GM12878 (cell line): ENCODE measurements around the gene PRKCQ. TPM values are rescaled to one million over a fixed set of nuclear protein-coding genes. Genes with fewer than 3 reads are reported as not detected.

ENCODE experiments used
- ATAC-seq: fragments of 200-7000 bp; cut with Tn5 transposase; 3 replicates; pipeline ENCODE4 v1.9.1; 2020; ENCODE audit warnings: mild to moderate bottlenecking, moderate library complexity
- BruUV-seq: library from RNA; stranded (reverse); fragments of 400-500 nt; replicated peaks from 2 replicates; lab custom pipeline; 2021; lab: Mats Ljungman, UMichigan
- CTCF ChIA-PET: fragments of 300-600 bp; sonication (Branson Sonifier 250); formaldehyde crosslinking; extraction: SDS; loops from one replicate; lab custom pipeline; 2021; ENCODE audit warnings: inconsistent platforms; lab: Yijun Ruan, JAX
- POLR2A ChIA-PET: fragments of 350-600 bp; formaldehyde crosslinking; extraction: SDS; loops from one replicate; lab custom pipeline; 2021; ENCODE audit warnings: inconsistent platforms; lab: Charles Lee
- RAD21 ChIA-PET: fragments of 300-600 bp; sonication (Branson Sonifier 250); formaldehyde crosslinking; loops from one replicate; lab custom pipeline; 2023; ENCODE audit warnings: antibody characterized with exemption; ENCODE audit not compliant: unreplicated experiment; lab: Charles Lee
- SMC1A ChIA-PET: fragments of 300-600 bp; sonication (Branson Sonifier 250); formaldehyde crosslinking; loops from one replicate; lab custom pipeline; 2023; ENCODE audit not compliant: unreplicated experiment, uncharacterized antibody; lab: Charles Lee
- DNase-seq: peaks from one replicate; pipeline ENCODE4 v3.0.0-alpha.2; 2011; ENCODE audit warnings: low read depth, low spot score
- FAIRE-seq: peaks from 3 replicates; lab custom pipeline; 2011; peaks lifted over from hg19 to GRCh38; lab: Jason Lieb, UNC
- H2AFZ ChIP-seq: 2 replicates; pipeline ENCODE4 v1.6.0; 2011; ENCODE audit warnings: low read depth, low read length, control low read depth; ENCODE audit not compliant: control insufficient read depth
- H3K27ac ChIP-seq: 2 replicates; pipeline ENCODE4 v1.5.1; 2011; ENCODE audit warnings: control low read depth; ENCODE audit not compliant: control insufficient read depth, insufficient read depth
- H3K27me3 ChIP-seq, 2 experiments: replicated peaks in 1 of 2; 2 replicates each; pipeline versions ENCODE4 v1.6.0 to v1.6.1; 2011; ENCODE audit warnings: low read length in 1 of 2; ENCODE audit not compliant: control insufficient read depth in 2 of 2, insufficient read depth in 2 of 2
- H3K36me3 ChIP-seq, 2 experiments: 2 replicates each; pipeline ENCODE4 v1.5.1; 2011; ENCODE audit warnings: low read length in 1 of 2; ENCODE audit not compliant: control insufficient read depth in 2 of 2, insufficient read depth in 2 of 2
- H3K4me1 ChIP-seq: 2 replicates; pipeline ENCODE4 v1.6.1; 2011; ENCODE audit warnings: mild to moderate bottlenecking, low read length, moderate library complexity, mixed read lengths; ENCODE audit not compliant: control insufficient read depth, insufficient read depth
- H3K4me2 ChIP-seq: 2 replicates; pipeline ENCODE4 v1.6.0; 2011; ENCODE audit warnings: control low read depth; ENCODE audit not compliant: control insufficient read depth, insufficient read depth
- H3K4me3 ChIP-seq: fragments of 200-600 bp; sonication (generic); 2 replicates; pipeline ENCODE4 v1.5.1; 2016
- H3K79me2 ChIP-seq: 2 replicates; pipeline ENCODE4 v1.6.0; 2011; ENCODE audit warnings: low read length; ENCODE audit not compliant: control insufficient read depth, insufficient read depth
- H3K9ac ChIP-seq: 2 replicates; pipeline ENCODE4 v1.8.0; 2011; ENCODE audit warnings: low read length, control low read depth, mixed read lengths; ENCODE audit not compliant: control insufficient read depth, insufficient read depth
- H3K9me3 ChIP-seq: replicated peaks from 3 replicates; pipeline ENCODE4 v1.5.1; 2011; ENCODE audit warnings: mild to moderate bottlenecking, low read length; ENCODE audit not compliant: control insufficient read depth, insufficient read depth
- H4K20me1 ChIP-seq: 2 replicates; pipeline ENCODE4 v1.6.0; 2011; ENCODE audit not compliant: control insufficient read depth, insufficient read depth
- E2F4 ChIP-seq: IDR thresholded peaks from 2 replicates; pipeline ENCODE4 v1.6.1; 2012; ENCODE audit warnings: low read depth, low read length, improper control_type of control experiment
- ETV6 ChIP-seq, 2 experiments: fragments of 450-650 bp in 1 of 2; IDR thresholded peaks in 1 of 2; conservative IDR thresholded peaks in 1 of 2; 2 replicates each; pipeline ENCODE4 v1.6.1; 2014; ENCODE audit warnings: antibody characterized with exemption in 1 of 2, borderline replicate concordance in 1 of 2, low read depth in 1 of 2, mild to moderate bottlenecking in 1 of 2, moderate library complexity in 1 of 2
- HDAC6 ChIP-seq: fragments of 200-600 bp; sonication (generic); IDR thresholded peaks from one replicate; pipeline ENCODE4 v1.8.0; 2017; ENCODE audit warnings: antibody characterized with exemption; ENCODE audit not compliant: unreplicated experiment
- MYC ChIP-seq: IDR thresholded peaks from 2 replicates; pipeline ENCODE4 v1.6.1; 2011; ENCODE audit warnings: mild to moderate bottlenecking, low read length, moderate library complexity, inconsistent platforms; ENCODE audit not compliant: insufficient read depth, insufficient replicate concordance, insufficient read length, severe bottlenecking
- PRDM15 ChIP-seq: fragments of 450-650 bp; formaldehyde crosslinking; IDR thresholded peaks from 2 replicates; pipeline ENCODE4 v1.4.0; 2020; ENCODE audit warnings: mild to moderate bottlenecking, moderate library complexity
- RELB ChIP-seq: fragments of 450-650 bp; IDR thresholded peaks from 2 replicates; pipeline ENCODE4 v1.6.1; 2017; ENCODE audit warnings: low read depth, mild to moderate bottlenecking, moderate library complexity
- TAF1 ChIP-seq: IDR thresholded peaks from 2 replicates; pipeline ENCODE4 v1.6.1; 2011; ENCODE audit warnings: mild to moderate bottlenecking, low read depth, low read length, borderline replicate concordance
- YBX1 ChIP-seq: fragments of 450-650 bp; IDR thresholded peaks from 2 replicates; pipeline ENCODE4 v1.6.1; 2016; ENCODE audit warnings: antibody characterized with exemption
- WGBS: methylation state at CpG from one replicate; pipeline ENCODE4 v1.1.6; 2016; ENCODE audit warnings: low lambda C conversion rate; ENCODE audit not compliant: insufficient replicate concordance, insufficient coverage; ENCODE audit errors: missing lambda C conversion rate; 5-methylcytosine and 5-hydroxymethylcytosine counted together
- in situ Hi-C: fragments of 300-500 bp; cut with MboI; formaldehyde crosslinking; loops from 9 replicates; pipeline ENCODE4 v1.14.3; 2018; ENCODE audit warnings: mixed read lengths
- intact Hi-C: fragments of 100-400 bp; cut with micrococcal nuclease; formaldehyde crosslinking; loops from one replicate; pipeline ENCODE4 v1.14.2; 2022; ENCODE audit not compliant: unreplicated experiment
- polyA plus RNA-seq, 11 experiments: library from polyadenylated mRNA; depleted of rRNA in 4 of 11; unstranded in 6 of 11; stranded (reverse) in 5 of 11; fragments of >200 nt; fragmentation: Nextera tagmentation in 4 of 11; fragmentation: Illumina TruSeq in 1 of 11; extraction: Ambion mirVana in 4 of 11; extraction: Trizol in 1 of 11; gene quantifications; 1 replicate in 1 of 11; 2 replicates in 10 of 11; pipeline versions ENCODE4 v1.2.1 to v1.2.3, GENCODE V29; 2011 to 2016; ENCODE audit warnings: inconsistent platforms in 2 of 11, missing spikeins in 2 of 11, low read depth in 1 of 11
- total RNA-seq, 4 experiments: library from RNA; depleted of rRNA in 3 of 4; stranded (reverse); fragments of >200 nt in 3 of 4; fragmentation: Illumina TruSeq in 1 of 4; extraction: Trizol in 1 of 4; gene quantifications; 2 replicates each; pipeline versions ENCODE4 v1.2.1 to v1.2.3, GENCODE V29; 2013 to 2021
- TF ChIP-seq, protein P1 (sequence below): IDR thresholded peaks from 2 replicates; pipeline ENCODE4 v1.6.1; 2011; ENCODE audit warnings: borderline replicate concordance, low read depth, mild to moderate bottlenecking, moderate library complexity, mixed read lengths, low read length; ENCODE audit not compliant: insufficient read depth; ENCODE audit errors: extremely low read length
- TF ChIP-seq, protein P2 (sequence below): fragments of 150-350 bp; IDR thresholded peaks from 2 replicates; pipeline ENCODE4 v1.6.1; 2016; ENCODE audit warnings: low read depth, low read length

The PRKCQ gene
- total and polyA plus RNA-seq, 10 of the 15 experiments (the other 5 are each of a cell fraction or from before 2014, with no cell fraction given) = 0.26 to 8.9 (median 0.98) TPM

DNA sequence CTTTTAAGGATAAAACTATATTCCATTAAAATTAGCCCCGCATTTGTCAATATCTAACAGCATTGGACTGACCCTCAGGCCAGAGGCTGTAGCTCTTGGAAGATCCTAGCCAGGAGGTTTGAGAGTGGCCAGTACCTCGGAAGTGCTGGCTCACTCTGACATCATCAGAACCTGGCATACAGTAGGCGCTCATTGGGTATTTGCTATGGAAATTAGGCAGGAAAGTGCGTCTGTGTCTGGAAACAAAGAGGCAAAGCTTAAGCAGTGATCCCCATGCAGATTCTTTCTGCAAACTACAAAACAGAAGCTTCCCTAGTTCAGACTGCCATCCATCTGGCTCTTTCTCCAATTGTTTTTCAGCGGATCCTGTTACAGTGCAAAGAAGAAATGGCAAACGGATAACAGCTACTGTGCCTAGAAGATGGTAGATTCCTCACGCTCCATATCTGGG is 1.7 kb upstream of the PRKCQ start:
- no peaks in the 10 kb centered on the region for H3K79me2 ChIP-seq
- DNase-seq = no peak
- H3K9ac ChIP-seq = no peak overlapping the region
- H3K4me2 ChIP-seq = no peak overlapping the region
- intact Hi-C loops = loop anchor here (5.0 to 10.0 kb wide), 2 partner anchors 85 to 137 kb away; no protein-coding TSS in a partner anchor
- H3K4me1 ChIP-seq = no peaks in the 10 kb centered on the region
- BruUV-seq = no TSS peak
- in situ Hi-C loops = no loop called here
- ChIA-PET RAD21 (interaction anchor here (0.7 to 2.6 kb wide), 14 partner anchors 11 to 164 kb away, joined by 3 to 16 read pairs (median 4); no protein-coding TSS in a partner anchor), POLR2A (interaction anchor here (0.6 to 1.1 kb wide), 2 partner anchors 65 to 134 kb away, joined by 3 to 10 read pairs; no protein-coding TSS in a partner anchor), SMC1A (interaction anchor here (0.8 to 2.8 kb wide), 23 partner anchors 9 to 136 kb away, joined by 3 to 14 read pairs (median 4); no protein-coding TSS in a partner anchor), CTCF (interaction anchor here (0.7 to 3.3 kb wide), 24 partner anchors 8 to 180 kb away, joined by 3 to 22 read pairs (median 4); no protein-coding TSS in a partner anchor)
- H4K20me1 ChIP-seq = no peaks in the 10 kb centered on the region
- H3K4me3 ChIP-seq = no peak overlapping the region
- no peak overlapping the region for H2AFZ ChIP-seq
- no peaks in the 10 kb centered on the region for H3K36me3 ChIP-seq
- no peak overlapping the region for H3K27ac ChIP-seq
- no peaks in the 10 kb centered on the region for H3K9me3 ChIP-seq
- FAIRE-seq = no peak
- ATAC-seq = no peak
- WGBS = 14% methylated on average over 7 of the region's 7 CpGs
- peaks cover 3 to 5% of the 10 kb centered on the region in 2 experiments for H3K27me3 ChIP-seq
- TF ChIP-seq TAF1 = no peak
- TF ChIP-seq, protein P1, sequence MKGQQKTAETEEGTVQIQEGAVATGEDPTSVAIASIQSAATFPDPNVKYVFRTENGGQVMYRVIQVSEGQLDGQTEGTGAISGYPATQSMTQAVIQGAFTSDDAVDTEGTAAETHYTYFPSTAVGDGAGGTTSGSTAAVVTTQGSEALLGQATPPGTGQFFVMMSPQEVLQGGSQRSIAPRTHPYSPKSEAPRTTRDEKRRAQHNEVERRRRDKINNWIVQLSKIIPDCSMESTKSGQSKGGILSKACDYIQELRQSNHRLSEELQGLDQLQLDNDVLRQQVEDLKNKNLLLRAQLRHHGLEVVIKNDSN = no peak
- TF ChIP-seq RELB = no peak
- no peak for TF ChIP-seq HDAC6
- TF ChIP-seq, protein P2, sequence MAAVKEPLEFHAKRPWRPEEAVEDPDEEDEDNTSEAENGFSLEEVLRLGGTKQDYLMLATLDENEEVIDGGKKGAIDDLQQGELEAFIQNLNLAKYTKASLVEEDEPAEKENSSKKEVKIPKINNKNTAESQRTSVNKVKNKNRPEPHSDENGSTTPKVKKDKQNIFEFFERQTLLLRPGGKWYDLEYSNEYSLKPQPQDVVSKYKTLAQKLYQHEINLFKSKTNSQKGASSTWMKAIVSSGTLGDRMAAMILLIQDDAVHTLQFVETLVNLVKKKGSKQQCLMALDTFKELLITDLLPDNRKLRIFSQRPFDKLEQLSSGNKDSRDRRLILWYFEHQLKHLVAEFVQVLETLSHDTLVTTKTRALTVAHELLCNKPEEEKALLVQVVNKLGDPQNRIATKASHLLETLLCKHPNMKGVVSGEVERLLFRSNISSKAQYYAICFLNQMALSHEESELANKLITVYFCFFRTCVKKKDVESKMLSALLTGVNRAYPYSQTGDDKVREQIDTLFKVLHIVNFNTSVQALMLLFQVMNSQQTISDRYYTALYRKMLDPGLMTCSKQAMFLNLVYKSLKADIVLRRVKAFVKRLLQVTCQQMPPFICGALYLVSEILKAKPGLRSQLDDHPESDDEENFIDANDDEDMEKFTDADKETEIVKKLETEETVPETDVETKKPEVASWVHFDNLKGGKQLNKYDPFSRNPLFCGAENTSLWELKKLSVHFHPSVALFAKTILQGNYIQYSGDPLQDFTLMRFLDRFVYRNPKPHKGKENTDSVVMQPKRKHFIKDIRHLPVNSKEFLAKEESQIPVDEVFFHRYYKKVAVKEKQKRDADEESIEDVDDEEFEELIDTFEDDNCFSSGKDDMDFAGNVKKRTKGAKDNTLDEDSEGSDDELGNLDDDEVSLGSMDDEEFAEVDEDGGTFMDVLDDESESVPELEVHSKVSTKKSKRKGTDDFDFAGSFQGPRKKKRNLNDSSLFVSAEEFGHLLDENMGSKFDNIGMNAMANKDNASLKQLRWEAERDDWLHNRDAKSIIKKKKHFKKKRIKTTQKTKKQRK = no peak
- TF ChIP-seq ETV6 (conservative IDR thresholded peaks at IDR 0.05 in 1 of 2, IDR thresholded peaks at IDR 0.05 in 1 of 2; ENCODE audit: borderline replicate concordance in 1 of 2, low read depth in 1 of 2) = no peak
- no peak for TF ChIP-seq E2F4
- no peak for TF ChIP-seq YBX1
- no peak for TF ChIP-seq MYC
- TF ChIP-seq PRDM15 (CRISPR knock-in tag) = no peak
